ENCODE data around the gene IFNAR1.

IFNAR1 gene

DNA sequence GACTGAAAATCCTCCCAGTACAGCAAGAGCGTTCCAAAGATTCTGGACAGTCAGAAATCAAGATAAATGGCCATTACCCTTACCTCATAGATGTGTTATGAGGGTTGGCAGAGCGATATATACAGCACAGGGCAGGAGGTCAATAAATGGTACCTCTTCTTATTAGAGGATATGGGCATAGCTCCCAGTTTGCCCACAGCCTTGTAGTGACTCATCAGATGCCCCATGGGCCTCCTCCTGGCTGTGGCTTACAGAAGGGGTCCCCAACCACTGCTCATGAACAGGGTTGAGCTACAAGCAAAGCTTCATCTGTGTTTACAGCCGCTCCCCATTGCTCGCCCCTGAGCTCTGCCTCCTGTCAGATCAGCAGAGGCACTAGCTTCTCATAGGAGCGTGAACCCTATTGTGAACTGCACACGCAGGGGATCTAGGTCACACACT, 71.1 kb downstream of the IFNAR1 start:
- H3K4me3 ChIP-seq (ENCODE audit: insufficient read depth, low read depth, low read length, poor library complexity, severe bottlenecking), result no peak overlapping the region
- no peak overlapping the region for H3K27ac ChIP-seq (ENCODE audit: insufficient read depth, low read length, poor library complexity, severe bottlenecking)
- H3K4me1 ChIP-seq (ENCODE audit: control insufficient read depth, insufficient read depth, low read length, poor library complexity, severe bottlenecking), result no peaks in the 10 kb centered on the region
- no peaks in the 10 kb centered on the region for H3K9me3 ChIP-seq (ENCODE audit: control insufficient read depth, low read length)
- DNase-seq, result no peak
- H3K36me3 ChIP-seq (ENCODE audit: control insufficient read depth, insufficient read depth, low read length), result no peaks in the 10 kb centered on the region
- no peaks in the 10 kb centered on the region for H3K27me3 ChIP-seq (replicated peaks; ENCODE audit: control insufficient read depth, insufficient read depth, low read length, poor library complexity, severe bottlenecking)

DNA sequence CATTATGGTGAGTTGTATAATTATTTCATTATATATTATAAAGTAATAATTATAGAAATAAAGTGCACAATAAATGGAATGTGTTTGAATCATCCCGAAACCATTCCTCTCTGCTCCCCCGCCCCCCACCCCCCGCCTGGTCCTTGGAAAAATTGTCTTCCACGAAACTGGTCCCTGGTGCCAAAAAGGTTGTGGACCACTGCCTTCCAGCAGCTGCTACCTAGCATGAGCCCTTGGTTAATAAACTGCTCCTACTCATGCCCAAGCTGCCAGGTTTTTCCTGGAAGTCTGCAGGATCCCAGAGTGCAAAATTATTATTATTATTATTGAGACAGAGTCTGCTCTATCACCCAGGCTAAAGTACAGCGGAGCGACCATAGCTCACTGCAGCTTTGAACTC, 71.7 kb downstream of the IFNAR1 start:
- Histone ChIP-seq H3K4me1 (ENCODE audit: control insufficient read depth, insufficient read depth, low read length, poor library complexity, severe bottlenecking) (no peaks in the 10 kb centered on the region), H3K9me3 (ENCODE audit: control insufficient read depth, low read length) (no peaks in the 10 kb centered on the region), H3K36me3 (ENCODE audit: control insufficient read depth, insufficient read depth, low read length) (no peaks in the 10 kb centered on the region), H3K27ac (ENCODE audit: insufficient read depth, low read length, poor library complexity, severe bottlenecking) (no peak overlapping the region), H3K27me3 (replicated peaks; ENCODE audit: control insufficient read depth, insufficient read depth, low read length, poor library complexity, severe bottlenecking) (no peaks in the 10 kb centered on the region), H3K4me3 (ENCODE audit: insufficient read depth, low read depth, low read length, poor library complexity, severe bottlenecking) (no peak overlapping the region)
- DNase-seq, result no peak

DNA sequence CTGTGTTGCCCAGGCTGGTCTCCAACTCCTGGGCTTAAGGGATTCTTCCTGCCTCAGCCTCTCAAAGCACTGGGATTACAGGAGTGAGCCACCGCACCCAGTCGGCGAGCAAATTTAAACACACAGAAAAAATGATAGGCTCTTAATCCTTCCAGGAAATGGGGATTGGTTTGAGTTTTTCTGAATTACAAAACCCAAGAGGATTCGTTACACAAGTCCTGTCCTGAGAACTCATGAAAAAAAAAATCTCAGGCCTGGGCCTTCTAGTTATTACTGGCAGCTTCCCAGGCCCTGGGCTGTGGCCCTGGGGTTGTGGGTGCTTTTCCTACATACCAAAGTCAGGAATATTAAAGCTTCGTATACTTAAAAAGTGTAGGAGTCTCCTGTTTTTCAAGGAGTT, 72.2 kb downstream of the IFNAR1 start:
- no peak overlapping the region for H3K27ac ChIP-seq (ENCODE audit: insufficient read depth, low read length, poor library complexity, severe bottlenecking)
- H3K27me3 ChIP-seq (replicated peaks; ENCODE audit: control insufficient read depth, insufficient read depth, low read length, poor library complexity, severe bottlenecking), result no peaks in the 10 kb centered on the region
- H3K9me3 ChIP-seq (ENCODE audit: control insufficient read depth, low read length), result no peaks in the 10 kb centered on the region
- H3K4me1 ChIP-seq (ENCODE audit: control insufficient read depth, insufficient read depth, low read length, poor library complexity, severe bottlenecking), result no peaks in the 10 kb centered on the region
- no peak overlapping the region for H3K4me3 ChIP-seq (ENCODE audit: insufficient read depth, low read depth, low read length, poor library complexity, severe bottlenecking)
- no peak for DNase-seq
- H3K36me3 ChIP-seq (ENCODE audit: control insufficient read depth, insufficient read depth, low read length), result no peaks in the 10 kb centered on the region

DNA sequence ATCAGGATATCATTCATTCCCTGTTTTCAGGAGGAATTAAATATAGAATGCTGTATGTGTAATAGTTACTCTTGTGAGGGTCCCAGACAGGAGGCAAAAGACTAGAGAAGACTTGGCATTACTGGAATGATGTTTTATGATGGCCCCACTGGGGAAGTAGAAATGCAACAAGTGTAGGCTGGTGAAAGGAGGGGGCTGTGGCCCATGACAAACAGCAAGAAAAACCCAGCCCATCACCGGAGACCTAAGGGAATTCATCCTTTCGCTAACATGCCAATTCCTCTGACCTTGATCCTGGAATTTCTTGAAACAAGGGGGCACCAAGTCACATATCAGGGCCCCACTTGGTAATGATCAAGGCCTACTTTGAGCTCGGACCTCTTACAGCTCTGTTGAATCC, 72.9 kb downstream of the IFNAR1 start:
- no peaks in the 10 kb centered on the region for H3K9me3 ChIP-seq (ENCODE audit: control insufficient read depth, low read length)
- H3K27me3 ChIP-seq (replicated peaks; ENCODE audit: control insufficient read depth, insufficient read depth, low read length, poor library complexity, severe bottlenecking), result no peaks in the 10 kb centered on the region
- no peaks in the 10 kb centered on the region for H3K36me3 ChIP-seq (ENCODE audit: control insufficient read depth, insufficient read depth, low read length)
- no peak overlapping the region for H3K4me3 ChIP-seq (ENCODE audit: insufficient read depth, low read depth, low read length, poor library complexity, severe bottlenecking)
- H3K27ac ChIP-seq (ENCODE audit: insufficient read depth, low read length, poor library complexity, severe bottlenecking), result no peak overlapping the region
- no peak for DNase-seq
- H3K4me1 ChIP-seq (ENCODE audit: control insufficient read depth, insufficient read depth, low read length, poor library complexity, severe bottlenecking), result peaks cover 5% of the 10 kb centered on the region

DNA sequence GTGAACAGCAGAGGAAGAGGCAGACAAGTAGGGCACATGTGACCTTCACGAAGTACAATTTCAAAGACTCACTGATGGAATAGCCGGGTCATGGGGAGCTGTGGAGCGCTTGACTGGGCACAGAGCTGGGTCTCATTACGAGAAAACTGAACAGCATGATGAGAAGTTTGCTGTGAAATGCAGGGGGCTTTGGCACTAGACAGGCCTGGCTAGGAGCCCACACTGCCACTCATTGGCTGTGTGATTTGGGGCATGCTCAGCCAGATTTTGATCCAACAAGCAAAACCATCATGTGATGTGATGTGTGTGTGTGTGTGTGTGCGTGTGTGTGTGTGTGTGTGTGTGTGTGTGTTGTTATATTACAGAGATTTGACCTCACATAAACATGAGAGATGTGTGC, 73.6 kb downstream of the IFNAR1 start:
- H3K9me3 ChIP-seq (ENCODE audit: control insufficient read depth, low read length), result no peaks in the 10 kb centered on the region
- no peaks in the 10 kb centered on the region for H3K36me3 ChIP-seq (ENCODE audit: control insufficient read depth, insufficient read depth, low read length)
- no peak overlapping the region for H3K4me3 ChIP-seq (ENCODE audit: insufficient read depth, low read depth, low read length, poor library complexity, severe bottlenecking)
- peaks cover 7% of the 10 kb centered on the region for H3K4me1 ChIP-seq (ENCODE audit: control insufficient read depth, insufficient read depth, low read length, poor library complexity, severe bottlenecking)
- H3K27me3 ChIP-seq (replicated peaks; ENCODE audit: control insufficient read depth, insufficient read depth, low read length, poor library complexity, severe bottlenecking), result no peaks in the 10 kb centered on the region
- H3K27ac ChIP-seq (ENCODE audit: insufficient read depth, low read length, poor library complexity, severe bottlenecking), result no peak overlapping the region
- no peak for DNase-seq

DNA sequence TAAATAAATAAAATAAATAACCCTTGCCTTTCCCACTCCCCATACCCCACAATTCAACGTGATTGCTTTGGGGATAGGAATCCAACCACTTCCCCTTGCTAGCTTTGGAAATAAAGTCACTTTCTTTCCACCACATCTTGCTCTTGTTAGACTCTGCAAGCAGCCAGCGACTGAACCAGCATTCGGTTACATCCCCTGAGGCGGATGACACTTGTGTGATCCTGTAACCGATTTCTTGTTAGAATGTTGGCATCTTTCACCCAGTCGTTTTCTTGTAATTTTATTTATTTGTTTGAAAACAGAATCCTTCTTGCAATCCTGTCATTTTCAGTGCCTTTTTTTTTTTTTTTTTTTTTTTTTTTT, 76.8 kb downstream of the IFNAR1 start:
- no peak overlapping the region for H3K27ac ChIP-seq (ENCODE audit: insufficient read depth, low read length, poor library complexity, severe bottlenecking)
- DNase-seq, result no peak
- H3K9me3 ChIP-seq (ENCODE audit: control insufficient read depth, low read length), result no peaks in the 10 kb centered on the region
- no peaks in the 10 kb centered on the region for H3K36me3 ChIP-seq (ENCODE audit: control insufficient read depth, insufficient read depth, low read length)
- H3K4me1 ChIP-seq (ENCODE audit: control insufficient read depth, insufficient read depth, low read length, poor library complexity, severe bottlenecking), result peaks cover 22% of the 10 kb centered on the region
- no peaks in the 10 kb centered on the region for H3K27me3 ChIP-seq (replicated peaks; ENCODE audit: control insufficient read depth, insufficient read depth, low read length, poor library complexity, severe bottlenecking)
- no peak overlapping the region for H3K4me3 ChIP-seq (ENCODE audit: insufficient read depth, low read depth, low read length, poor library complexity, severe bottlenecking)

DNA sequence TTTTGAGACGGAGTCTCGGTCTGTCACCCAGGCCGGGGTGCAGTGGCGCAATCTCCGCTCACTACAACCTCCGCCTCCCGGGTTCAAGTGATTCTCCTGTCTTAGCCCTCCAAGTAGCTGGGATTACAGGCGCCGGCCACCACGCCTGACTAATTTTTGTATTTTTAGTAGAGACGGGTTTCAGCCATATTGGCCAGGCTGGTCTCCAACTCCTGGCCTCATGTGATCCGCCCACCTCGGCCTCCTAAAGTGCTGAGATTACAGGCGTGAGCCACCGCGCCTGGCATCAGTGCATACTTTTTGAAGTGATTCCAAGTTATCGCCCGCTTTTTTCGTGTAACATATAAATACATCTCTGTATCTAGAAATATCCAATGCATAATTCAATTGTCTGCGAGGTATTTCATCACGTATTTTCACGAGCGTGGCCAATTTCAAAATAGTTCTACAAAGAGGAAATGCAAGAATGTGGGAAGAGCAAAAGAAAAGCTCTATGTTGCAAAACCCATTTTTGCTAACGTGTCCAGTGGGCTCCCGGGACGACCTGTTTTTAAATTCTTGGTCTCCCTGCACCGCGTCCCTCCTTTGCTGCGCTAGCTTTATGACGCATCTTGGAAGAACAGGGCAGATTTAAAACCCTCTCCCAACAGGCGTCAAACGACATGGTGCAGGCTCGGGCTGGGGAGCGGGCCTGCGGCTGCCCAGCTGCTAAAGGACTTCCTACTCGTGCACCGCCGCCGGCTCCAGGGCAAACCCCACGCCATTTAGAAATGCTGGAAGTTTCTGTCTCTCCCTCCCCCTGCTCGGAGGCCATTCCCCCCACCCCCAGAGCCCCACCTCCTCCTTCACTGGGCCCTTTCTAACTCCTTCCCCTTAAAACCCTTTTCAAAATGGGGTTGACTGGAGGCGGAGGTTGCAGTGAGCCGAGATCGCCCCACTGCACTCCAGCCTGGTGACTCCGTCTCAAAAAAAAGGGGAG, 77.5 kb downstream of the IFNAR1 start:
- Histone ChIP-seq H3K36me3 (ENCODE audit: control insufficient read depth, insufficient read depth, low read length) (no peaks in the 10 kb centered on the region), H3K9me3 (ENCODE audit: control insufficient read depth, low read length) (no peaks in the 10 kb centered on the region), H3K4me3 (ENCODE audit: insufficient read depth, low read depth, low read length, poor library complexity, severe bottlenecking) (peak overlapping the region; percentile 58), H3K27me3 (replicated peaks; ENCODE audit: control insufficient read depth, insufficient read depth, low read length, poor library complexity, severe bottlenecking) (no peaks in the 10 kb centered on the region), H3K4me1 (ENCODE audit: control insufficient read depth, insufficient read depth, low read length, poor library complexity, severe bottlenecking) (peaks cover 27% of the 10 kb centered on the region), H3K27ac (ENCODE audit: insufficient read depth, low read length, poor library complexity, severe bottlenecking) (peak overlapping the region; percentile 45)
- no peak for DNase-seq

DNA sequence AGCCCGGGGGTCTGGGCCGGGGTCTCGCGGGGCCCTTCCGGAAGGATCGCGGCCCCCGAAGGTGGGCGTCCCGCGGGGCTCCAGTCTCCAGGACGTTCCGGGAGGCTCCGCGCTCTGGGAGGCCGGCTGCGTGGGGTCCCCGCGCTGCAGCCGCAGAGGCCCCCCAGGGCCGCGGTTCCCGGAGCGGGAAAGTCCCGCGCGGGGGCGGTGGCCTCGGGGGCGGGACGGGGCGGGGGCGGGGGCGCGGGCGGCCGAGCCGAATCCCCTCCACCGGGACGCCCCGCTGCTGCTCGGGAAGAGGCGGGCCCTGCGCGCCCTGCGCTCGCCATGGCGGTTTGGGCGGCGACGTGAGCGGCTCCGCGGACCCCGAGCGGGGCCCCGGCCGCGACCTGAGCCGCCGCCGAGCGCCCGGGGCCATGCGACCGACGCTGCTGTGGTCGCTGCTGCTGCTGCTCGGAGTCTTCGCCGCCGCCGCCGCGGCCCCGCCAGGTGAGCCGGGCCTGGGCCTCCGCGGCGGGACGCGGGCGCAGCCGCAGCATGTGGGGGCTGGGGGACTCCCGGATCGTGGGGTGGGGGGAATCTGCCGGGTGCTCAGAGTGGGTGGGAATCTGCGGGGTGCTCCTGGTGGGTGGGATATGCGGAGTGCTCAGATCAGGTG, 78.5 kb downstream of the IFNAR1 start, which contains the start of gene IFNGR2:
Gene IFNGR2, plus strand, starts transcription at position 286 of the 658 bp plus-strand sequence. Its CDS starts 131 bp downstream, at position 417.
- peak in 2 of 3 donors; percentile 25 to 48 for DNase-seq
- peak within 1 kb of the TSS; percentile 96 for H3K4me3 ChIP-seq (ENCODE audit: insufficient read depth, low read depth, low read length, poor library complexity, severe bottlenecking)
- H3K27me3 ChIP-seq (replicated peaks; ENCODE audit: control insufficient read depth, insufficient read depth, low read length, poor library complexity, severe bottlenecking), result no peaks in the 10 kb centered on the region
- no peaks in the 10 kb centered on the region for H3K36me3 ChIP-seq (ENCODE audit: control insufficient read depth, insufficient read depth, low read length)
- peaks cover 27% of the 10 kb centered on the region for H3K4me1 ChIP-seq (ENCODE audit: control insufficient read depth, insufficient read depth, low read length, poor library complexity, severe bottlenecking)
- H3K9me3 ChIP-seq (ENCODE audit: control insufficient read depth, low read length), result no peaks in the 10 kb centered on the region
- H3K27ac ChIP-seq (ENCODE audit: insufficient read depth, low read length, poor library complexity, severe bottlenecking), result peak within 1 kb of the TSS; percentile 71

DNA sequence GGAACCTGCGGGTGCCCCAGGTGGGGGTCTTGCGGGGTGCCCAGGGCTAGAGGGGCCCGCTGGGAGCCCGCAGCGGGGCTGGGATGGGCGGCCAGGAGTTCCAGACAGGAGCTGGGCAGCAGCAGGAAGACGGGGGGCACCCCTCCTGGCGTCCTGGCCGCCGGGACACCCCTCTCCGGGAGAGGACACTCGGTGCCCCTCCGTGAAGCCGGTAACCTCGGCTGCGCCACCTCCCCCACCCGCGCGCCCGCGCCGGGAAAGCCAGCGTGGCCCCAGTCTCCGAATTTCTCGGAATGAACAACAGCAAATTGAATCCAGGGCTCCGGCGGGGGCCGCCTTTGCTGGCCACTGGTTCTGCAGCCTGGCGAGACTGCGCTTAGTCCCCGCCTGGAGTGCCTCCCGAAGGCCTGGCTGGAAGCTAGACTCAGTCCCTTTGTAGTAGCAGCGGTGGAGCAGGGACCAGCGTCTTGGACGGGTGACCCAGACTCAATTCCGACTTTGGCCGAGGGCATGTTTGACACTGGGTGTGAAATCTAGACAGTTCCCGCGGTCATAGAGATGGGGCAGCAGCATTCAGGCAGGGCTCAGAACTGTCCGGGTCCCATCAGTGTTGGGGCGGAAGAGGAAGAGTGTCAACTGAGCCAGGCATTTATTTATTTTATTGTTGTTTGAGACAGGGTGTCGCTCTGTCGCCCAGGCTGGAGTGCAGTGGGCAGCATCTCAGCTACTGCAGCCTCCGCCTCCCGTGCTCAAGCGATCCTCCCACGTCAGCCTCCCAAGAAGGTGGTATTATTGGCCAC, 79.2 kb downstream of the IFNAR1 start:
- H3K4me3 ChIP-seq (ENCODE audit: insufficient read depth, low read depth, low read length, poor library complexity, severe bottlenecking), result peak overlapping the region; percentile 96
- H3K36me3 ChIP-seq (ENCODE audit: control insufficient read depth, insufficient read depth, low read length), result no peaks in the 10 kb centered on the region
- H3K27me3 ChIP-seq (replicated peaks; ENCODE audit: control insufficient read depth, insufficient read depth, low read length, poor library complexity, severe bottlenecking), result no peaks in the 10 kb centered on the region
- no peak for DNase-seq
- H3K4me1 ChIP-seq (ENCODE audit: control insufficient read depth, insufficient read depth, low read length, poor library complexity, severe bottlenecking), result peaks cover 27% of the 10 kb centered on the region
- H3K27ac ChIP-seq (ENCODE audit: insufficient read depth, low read length, poor library complexity, severe bottlenecking), result peak overlapping the region; percentile 71
- H3K9me3 ChIP-seq (ENCODE audit: control insufficient read depth, low read length), result no peaks in the 10 kb centered on the region

Data from effector memory CD4-positive, alpha-beta T cell (primary cell).